Right ventricle myocardium inferior (tissue), 1 donor: ENCODE data around the gene CDC42BPA. TPM values are rescaled to one million over a fixed set of nuclear protein-coding genes. Genes with fewer than 3 reads are reported as not detected.

Experiments used
- ATAC-seq: fragments of 200-7000 bp; cut with Tn5 transposase; one replicate; pipeline ENCODE4 v1.9.1; 2020; ENCODE audit warnings: mild to moderate bottlenecking, moderate library complexity
- DNase-seq: peaks from one replicate; pipeline ENCODE4 v3.0.0; 2021; ENCODE audit errors: missing footprints
- intact Hi-C: fragments of 100-400 bp; cut with DNase I; formaldehyde crosslinking; loops from one replicate; pipeline ENCODE4 v1.11.0; 2022
- total RNA-seq: library from RNA; stranded (reverse); fragmentation: NEBNext Ultra II Directional; extraction: Animal tissue kit (Norgen Biotek cat#: 25700); gene quantifications from one replicate; pipeline ENCODE4 v1.2.1, GENCODE V29; 2021
- donor health status: DM: no; HTN: yes; CAD: no; lungs with severe emphysema.

Gene CDC42BPA
- total RNA-seq, 1 donor from 2014 or later: 37.2 TPM

- DNase-seq (no peak), ATAC-seq (no peak)
- intact Hi-C loops: loop anchor here (5.0 kb wide), 1 partner anchor 32 kb away; no protein-coding TSS in a partner anchor
These were observed 363.5 kb downstream of the CDC42BPA start for GRCh38 chr1:226954777-226955176.

GRCh38 chr1:226954337-226954736 lies 364.0 kb downstream of the CDC42BPA start:
- no peak for DNase-seq
- intact Hi-C loops: no loop called here
- no peak for ATAC-seq

GRCh38 chr1:226953175-226953800 lies 365.0 kb downstream of the CDC42BPA start:
- no peak for ATAC-seq
- intact Hi-C loops: no loop called here
- DNase-seq: no peak

- intact Hi-C loops: no loop called here
- ATAC-seq (peak; percentile 18), DNase-seq (no peak)
These were observed 366.2 kb downstream of the CDC42BPA start for GRCh38 chr1:226952118-226952441.

- ATAC-seq (no peak), DNase-seq (no peak)
- intact Hi-C loops: no loop called here
These were observed 366.8 kb downstream of the CDC42BPA start for GRCh38 chr1:226951286-226952117.

GRCh38 chr1:226950871-226951270 lies 367.4 kb downstream of the CDC42BPA start:
- intact Hi-C loops: no loop called here
- ATAC-seq (no peak), DNase-seq (no peak)

- no peak for ATAC-seq
- intact Hi-C loops: no loop called here
- no peak for DNase-seq
These were observed 368.0 kb downstream of the CDC42BPA start for GRCh38 chr1:226950316-226950715.

- DNase-seq (no peak), ATAC-seq (no peak)
- intact Hi-C loops: no loop called here
These were observed 368.9 kb downstream of the CDC42BPA start for GRCh38 chr1:226949401-226949800.

- DNase-seq (no peak), ATAC-seq (no peak)
These were observed 369.3 kb downstream of the CDC42BPA start for GRCh38 chr1:226948996-226949395.

GRCh38 chr1:226948480-226948879 lies 369.8 kb downstream of the CDC42BPA start:
- intact Hi-C loops: no loop called here
- ATAC-seq (no peak), DNase-seq (no peak)

More at GRCh38 chr1:226948996-226949395, 369.3 kb downstream of the CDC42BPA start:
- intact Hi-C loops: no loop called here

GRCh38 chr1:226948051-226948450 lies 370.2 kb downstream of the CDC42BPA start:
- intact Hi-C loops: no loop called here
- DNase-seq (no peak), ATAC-seq (no peak)

- no peak for DNase-seq
- no peak for ATAC-seq
- intact Hi-C loops: no loop called here
These were observed 371.5 kb downstream of the CDC42BPA start for GRCh38 chr1:226946841-226947240.

GRCh38 chr1:226946285-226946684 lies 372.0 kb downstream of the CDC42BPA start:
- intact Hi-C loops: no loop called here
- DNase-seq (no peak), ATAC-seq (no peak)

GRCh38 chr1:226945858-226946245 lies 372.4 kb downstream of the CDC42BPA start:
- intact Hi-C loops: loop anchor here (1.0 kb wide), 1 partner anchor 28 kb away; no protein-coding TSS in a partner anchor
- no peak for ATAC-seq
- no peak for DNase-seq

GRCh38 chr1:226945106-226945857 lies 373.0 kb downstream of the CDC42BPA start:
- intact Hi-C loops: loop anchor here (1.0 kb wide), 1 partner anchor 29 kb away; no protein-coding TSS in a partner anchor
- DNase-seq (no peak), ATAC-seq (peak; percentile 22)

- intact Hi-C loops: no loop called here
- no peak for DNase-seq
- no peak for ATAC-seq
These were observed 374.4 kb downstream of the CDC42BPA start for GRCh38 chr1:226943927-226944326.

GRCh38 chr1:226943156-226943555 lies 375.1 kb downstream of the CDC42BPA start:
- intact Hi-C loops: no loop called here
- no peak for DNase-seq
- no peak for ATAC-seq

- ATAC-seq (no peak), DNase-seq (no peak)
- intact Hi-C loops: no loop called here
These were observed 375.9 kb downstream of the CDC42BPA start for GRCh38 chr1:226942392-226942791.

GRCh38 chr1:226940806-226941067 lies 377.6 kb downstream of the CDC42BPA start:
- no peak for ATAC-seq
- no peak for DNase-seq
- intact Hi-C loops: loop anchor here (2.0 kb wide), 1 partner anchor 44 kb away; no protein-coding TSS in a partner anchor
